Liver (tissue), 9 donors: Measurements from ENCODE around the gene UBA1. TPM values are rescaled to one million over a fixed set of nuclear protein-coding genes. Genes with fewer than 3 reads are reported as not detected.
"Not testable (repeated sequence)": the region's sequence is repeated elsewhere in the genome, so short reads cannot be mapped to it uniquely, and the experiment has no call there.

Source experiments
- DNase-seq: peaks from one replicate; pipeline ENCODE4 v3.0.0-alpha.2; 2017; ENCODE audit warnings: low spot score
- H3K27ac ChIP-seq, 2 donors: one replicate each; pipeline ENCODE4 v1.7.0; 2013; ENCODE audit warnings: inconsistent platforms in 2 of 2, low read length in 2 of 2, control low read depth in 1 of 2, low read depth in 1 of 2, mild to moderate bottlenecking in 1 of 2
- H3K27me3 ChIP-seq, 4 donors: one replicate each; pipeline versions ENCODE4 v1.6.1 to v1.7.0; 2013; ENCODE audit warnings: low read length in 3 of 4, inconsistent platforms in 1 of 4, mild to moderate bottlenecking in 1 of 4, moderate library complexity in 1 of 4; ENCODE audit not compliant: control insufficient read depth in 4 of 4, insufficient read depth in 4 of 4
- H3K36me3 ChIP-seq, 4 donors: one replicate each; pipeline versions ENCODE4 v1.6.1 to v1.7.0; 2013; ENCODE audit warnings: low read length in 3 of 4, mild to moderate bottlenecking in 3 of 4, low read depth in 1 of 4, moderate library complexity in 1 of 4; ENCODE audit not compliant: control insufficient read depth in 4 of 4, insufficient read depth in 3 of 4
- H3K4me1 ChIP-seq, 4 donors: one replicate each; pipeline versions ENCODE4 v1.6.1 to v1.7.0; 2013; ENCODE audit warnings: low read length in 3 of 4, mild to moderate bottlenecking in 3 of 4, moderate library complexity in 1 of 4; ENCODE audit not compliant: control insufficient read depth in 4 of 4, insufficient read depth in 4 of 4
- H3K4me3 ChIP-seq, 3 donors: one replicate each; pipeline versions ENCODE4 v1.6.1 to v1.7.0; 2013; ENCODE audit warnings: low read length in 3 of 3, control low read depth in 1 of 3, low read depth in 1 of 3, mild to moderate bottlenecking in 1 of 3
- H3K9ac ChIP-seq, 2 donors: one replicate each; pipeline ENCODE4 v1.7.0; 2013; ENCODE audit warnings: low read length in 2 of 2, mild to moderate bottlenecking in 2 of 2, moderate library complexity in 2 of 2, control low read depth in 1 of 2, low read depth in 1 of 2
- H3K9me3 ChIP-seq, 4 donors: one replicate each; pipeline versions ENCODE4 v1.6.1 to v1.7.0; 2013; ENCODE audit warnings: low read length in 3 of 4; ENCODE audit not compliant: control insufficient read depth in 4 of 4
- HNF4A ChIP-seq, 2 donors: conservative IDR thresholded peaks; 2 replicates each; pipeline ENCODE4 v1.6.1; 2016; ENCODE audit warnings: antibody characterized with exemption in 2 of 2, mild to moderate bottlenecking in 2 of 2
- JUND ChIP-seq, 2 donors: IDR thresholded peaks; 2 replicates each; pipeline ENCODE4 v1.6.1; 2016; ENCODE audit warnings: antibody characterized with exemption in 2 of 2
- TAF1 ChIP-seq: conservative IDR thresholded peaks from 2 replicates; pipeline ENCODE4 v1.6.1; 2016; ENCODE audit warnings: antibody characterized with exemption, mild to moderate bottlenecking
- WGBS: extraction: QIAGEN DNeasy Blood & Tissue Kit; methylation state at CpG from one replicate; pipeline ENCODE4 v1.1.7; 2013; 5-methylcytosine and 5-hydroxymethylcytosine counted together
- polyA plus RNA-seq, 2 donors: library from polyadenylated mRNA; stranded (reverse) in 1 of 2; unstranded in 1 of 2; fragments of 200-250 nt in 1 of 2; fragments of >200 nt in 1 of 2; fragmentation: Nextera tagmentation in 1 of 2; extraction: Ambion mirVana in 1 of 2; gene quantifications; one replicate each; pipeline versions ENCODE4 v1.2.1 to v1.2.3, GENCODE V29; 2013 to 2015
- total RNA-seq, 2 donors: library from RNA; depleted of rRNA; stranded (reverse); fragments of >200 nt; gene quantifications; one replicate each; pipeline ENCODE4 v1.2.3, GENCODE V29; 2014
- TF ChIP-seq, protein P1 (sequence below): fragments of 150-350 bp; IDR thresholded peaks from 2 replicates; pipeline ENCODE4 v1.5.1; 2017; ENCODE audit warnings: improper control_type of control experiment, low read depth, low read length; ENCODE audit not compliant: missing input control
- donor health status: healthy.
- donor health status: healthy.
- donor health status: healthy.
- donor health status: healthy.
- donor health status: healthy.

UBA1 gene
- total and polyA plus RNA-seq, 4 donors = 39.8 to 85.4 (median 68.7) TPM

DNA sequence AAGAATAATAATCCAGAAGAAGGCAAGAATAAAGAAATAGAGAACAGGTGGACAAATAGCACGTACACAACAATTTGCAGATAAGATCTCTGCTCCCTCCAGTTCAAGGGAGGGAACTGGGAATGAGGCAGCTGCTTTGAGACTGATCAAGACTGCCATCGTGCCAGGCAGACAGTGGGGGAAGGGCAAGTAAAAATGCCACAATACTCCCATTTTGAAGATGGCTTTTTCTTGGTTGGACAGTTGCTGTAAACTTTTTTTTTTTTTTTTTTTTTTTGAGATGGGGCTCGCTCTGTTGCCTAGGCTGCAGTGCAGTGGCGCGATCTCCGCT, 56.4 kb downstream of the UBA1 start:
- TF ChIP-seq HNF4A (conservative IDR thresholded peaks at IDR 0.05) = no peak
- no peak for TF ChIP-seq TAF1
- TF ChIP-seq, protein P1, sequence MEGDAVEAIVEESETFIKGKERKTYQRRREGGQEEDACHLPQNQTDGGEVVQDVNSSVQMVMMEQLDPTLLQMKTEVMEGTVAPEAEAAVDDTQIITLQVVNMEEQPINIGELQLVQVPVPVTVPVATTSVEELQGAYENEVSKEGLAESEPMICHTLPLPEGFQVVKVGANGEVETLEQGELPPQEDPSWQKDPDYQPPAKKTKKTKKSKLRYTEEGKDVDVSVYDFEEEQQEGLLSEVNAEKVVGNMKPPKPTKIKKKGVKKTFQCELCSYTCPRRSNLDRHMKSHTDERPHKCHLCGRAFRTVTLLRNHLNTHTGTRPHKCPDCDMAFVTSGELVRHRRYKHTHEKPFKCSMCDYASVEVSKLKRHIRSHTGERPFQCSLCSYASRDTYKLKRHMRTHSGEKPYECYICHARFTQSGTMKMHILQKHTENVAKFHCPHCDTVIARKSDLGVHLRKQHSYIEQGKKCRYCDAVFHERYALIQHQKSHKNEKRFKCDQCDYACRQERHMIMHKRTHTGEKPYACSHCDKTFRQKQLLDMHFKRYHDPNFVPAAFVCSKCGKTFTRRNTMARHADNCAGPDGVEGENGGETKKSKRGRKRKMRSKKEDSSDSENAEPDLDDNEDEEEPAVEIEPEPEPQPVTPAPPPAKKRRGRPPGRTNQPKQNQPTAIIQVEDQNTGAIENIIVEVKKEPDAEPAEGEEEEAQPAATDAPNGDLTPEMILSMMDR = no peak
- TF ChIP-seq JUND (IDR thresholded peaks at IDR 0.05) = no peak

DNA sequence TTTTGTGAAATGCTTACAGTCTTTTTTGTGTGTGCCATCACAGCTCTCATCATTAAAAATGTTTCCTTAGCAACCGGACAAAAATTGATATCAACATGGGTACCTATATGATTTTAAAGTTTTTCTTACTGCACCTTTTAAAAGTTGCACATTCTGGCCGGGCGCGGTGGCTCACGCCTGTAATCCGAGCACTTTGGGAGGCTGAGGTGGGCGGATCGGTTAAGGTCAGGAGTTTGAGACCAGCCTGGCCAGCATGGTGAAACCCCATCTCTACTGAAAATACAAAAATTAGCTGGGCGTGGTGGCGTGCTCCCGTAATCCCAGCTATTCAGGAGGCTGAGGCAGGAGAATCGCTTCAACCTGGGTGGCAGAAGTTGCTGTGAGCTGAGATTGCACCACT, 64.0 kb downstream of the UBA1 start:
- H3K36me3 ChIP-seq, H3K27ac ChIP-seq, H3K9ac ChIP-seq, H3K9me3 ChIP-seq, H3K4me1 ChIP-seq, DNase-seq, H3K27me3 ChIP-seq, H3K4me3 ChIP-seq: not testable (repeated sequence)
- 91% methylated on average over 12 of the region's 12 CpGs for WGBS

More for the DNA sequence above, 56.4 kb downstream of the UBA1 start:
- H3K4me3 ChIP-seq = no peak overlapping the region
- H3K9me3 ChIP-seq = peaks cover 0 to 1% (median 0%) of the 10 kb centered on the region in 4 donors
- no peaks in the 10 kb centered on the region for H3K4me1 ChIP-seq
- no peak overlapping the region for H3K27ac ChIP-seq
- H3K27me3 ChIP-seq = no peaks in the 10 kb centered on the region
- no peak overlapping the region for H3K9ac ChIP-seq
- 93% methylated on average over 6 of the region's 6 CpGs for WGBS
- H3K36me3 ChIP-seq = peaks cover 0 to 7% (median 3%) of the 10 kb centered on the region in 4 donors
- DNase-seq = no peak

Other genes starting within 250 kb of the UBA1 start
- 10 to 100 TPM; 27.8 to 89.1 TPM for gene RGN, start 115.4 kb upstream of the UBA1 start, total RNA-seq
- gene RGN, start 115.4 kb upstream of the UBA1 start, polyA plus RNA-seq = 100 to 1,000 TPM; 144 to 163 TPM
- 10 to 100 TPM; 23.6 to 54.6 TPM for gene NDUFB11, start 49.1 kb upstream of the UBA1 start, total RNA-seq
- gene NDUFB11, start 49.1 kb upstream of the UBA1 start, polyA plus RNA-seq = 100 to 1,000 TPM in 1 of 2 donors, 10 to 100 TPM in 1; 78.4 to 127 TPM
- gene RBM10, start 48.6 kb upstream of the UBA1 start, total RNA-seq = 10 to 100 TPM; 19.9 to 26.6 TPM
- gene RBM10, start 48.6 kb upstream of the UBA1 start, polyA plus RNA-seq = 10 to 100 TPM in 1 of 2 donors, 1 to 10 TPM in 1; 8.2 to 15.0 TPM
- 10 to 100 TPM; 21.9 to 31.1 TPM for gene CDK16, start 24.9 kb downstream of the UBA1 start, total RNA-seq
- gene CDK16, start 24.9 kb downstream of the UBA1 start, polyA plus RNA-seq = 10 to 100 TPM; 10.8 to 18.0 TPM
- gene USP11, start 39.2 kb downstream of the UBA1 start, total RNA-seq = 10 to 100 TPM; 11.8 to 24.3 TPM
- gene USP11, start 39.2 kb downstream of the UBA1 start, polyA plus RNA-seq = 10 to 100 TPM in 1 of 2 donors, 1 to 10 TPM in 1; 9.6 to 10.4 TPM
- gene ZNF157, start 176.7 kb downstream of the UBA1 start, total RNA-seq = under 1 TPM in 1 of 2 donors, not detected in 1; 0.05 TPM
- gene ZNF157, start 176.7 kb downstream of the UBA1 start, polyA plus RNA-seq = not detected